Activated T-cell treated with anti-CD3 and anti-CD28 coated beads, Interleukin-2, amount 50 U/mL, for 24 hours (primary cell): ENCODE data around the gene USP30.
"Not testable (repeated sequence)": the region's sequence is repeated elsewhere in the genome, so short reads cannot be mapped to it uniquely, and the experiment has no call there.

Experiments used
- DNase-seq: peaks from one replicate; pipeline ENCODE4 v3.0.0-alpha.2; 2020
- H3K27ac Mint-ChIP-seq: 2 replicates; pipeline ENCODE4 v1.8.0; 2020; ENCODE audit warnings: mild to moderate bottlenecking, mixed read lengths
- H3K27me3 Mint-ChIP-seq: 2 replicates; pipeline ENCODE4 v1.8.0; 2020; ENCODE audit warnings: mixed read lengths
- H3K36me3 Mint-ChIP-seq: 2 replicates; pipeline ENCODE4 v1.8.0; 2020; ENCODE audit warnings: low read depth, mixed read lengths
- H3K4me1 Mint-ChIP-seq: 2 replicates; pipeline ENCODE4 v1.8.0; 2020; ENCODE audit warnings: low read depth, mixed read lengths
- H3K4me3 Mint-ChIP-seq: 2 replicates; pipeline ENCODE4 v1.8.0; 2020; ENCODE audit warnings: mild to moderate bottlenecking, moderate library complexity, mixed read lengths
- H3K9me3 Mint-ChIP-seq: 2 replicates; pipeline ENCODE4 v1.8.0; 2020; ENCODE audit warnings: mixed read lengths

Gene USP30, protein sequence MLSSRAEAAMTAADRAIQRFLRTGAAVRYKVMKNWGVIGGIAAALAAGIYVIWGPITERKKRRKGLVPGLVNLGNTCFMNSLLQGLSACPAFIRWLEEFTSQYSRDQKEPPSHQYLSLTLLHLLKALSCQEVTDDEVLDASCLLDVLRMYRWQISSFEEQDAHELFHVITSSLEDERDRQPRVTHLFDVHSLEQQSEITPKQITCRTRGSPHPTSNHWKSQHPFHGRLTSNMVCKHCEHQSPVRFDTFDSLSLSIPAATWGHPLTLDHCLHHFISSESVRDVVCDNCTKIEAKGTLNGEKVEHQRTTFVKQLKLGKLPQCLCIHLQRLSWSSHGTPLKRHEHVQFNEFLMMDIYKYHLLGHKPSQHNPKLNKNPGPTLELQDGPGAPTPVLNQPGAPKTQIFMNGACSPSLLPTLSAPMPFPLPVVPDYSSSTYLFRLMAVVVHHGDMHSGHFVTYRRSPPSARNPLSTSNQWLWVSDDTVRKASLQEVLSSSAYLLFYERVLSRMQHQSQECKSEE

DNA sequence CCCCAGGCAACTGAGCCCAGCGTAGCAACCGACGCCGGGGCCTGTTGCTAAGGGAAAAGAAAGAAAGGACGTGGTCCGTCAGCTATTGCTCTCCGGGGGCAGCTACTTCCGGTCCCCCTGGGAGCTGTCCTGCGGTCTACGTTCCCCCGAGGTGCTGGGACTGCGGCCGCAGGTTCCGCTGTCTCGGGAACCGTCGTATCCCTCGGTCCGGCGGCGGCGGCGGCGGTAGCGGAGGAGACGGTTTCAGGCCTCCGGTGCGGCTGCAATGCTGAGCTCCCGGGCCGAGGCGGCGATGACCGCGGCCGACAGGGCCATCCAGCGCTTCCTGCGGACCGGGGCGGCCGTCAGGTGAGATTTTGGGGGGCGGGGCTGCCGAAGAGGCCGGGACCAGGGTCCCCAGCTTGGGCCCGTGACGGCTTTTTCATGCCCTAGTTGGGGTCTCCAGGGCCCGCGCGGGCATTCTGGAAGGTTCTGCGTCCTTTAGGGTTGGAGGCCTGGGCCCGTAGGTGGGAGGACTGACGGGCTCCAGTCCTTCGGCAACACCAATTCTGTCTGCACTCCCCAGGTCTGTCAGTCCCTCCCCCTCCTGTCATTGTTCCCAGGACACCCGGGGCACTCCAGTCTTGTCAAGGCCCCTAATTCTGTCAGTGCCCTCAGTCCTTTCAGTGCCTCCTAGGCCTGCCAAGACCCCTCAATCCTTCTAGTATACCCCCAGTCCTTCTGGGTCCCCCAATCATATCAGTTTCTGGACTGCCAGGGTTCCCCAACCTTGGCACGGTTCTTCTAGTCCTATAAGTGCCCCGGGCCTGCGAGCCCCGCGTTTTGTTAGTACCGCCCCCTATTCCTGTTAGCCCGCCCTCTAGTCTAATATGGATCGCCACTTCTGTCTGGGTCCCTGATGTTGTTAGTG, at the start of gene USP30:
Gene USP30, plus strand, starts transcription at position 163 of the 910 bp plus-strand sequence. Its CDS starts 103 bp downstream, at position 266.
- Mint-ChIP-seq H3K36me3 (peaks cover 23% of the 10 kb centered on the region), H3K9me3 (no peaks in the 10 kb centered on the region), H3K27me3 (no peaks in the 10 kb centered on the region), H3K4me1 (peaks cover 23% of the 10 kb centered on the region), H3K4me3 (peak within 1 kb of the TSS; percentile 83), H3K27ac (peak within 1 kb of the TSS; percentile 96)
- peak; percentile 90 for DNase-seq

DNA sequence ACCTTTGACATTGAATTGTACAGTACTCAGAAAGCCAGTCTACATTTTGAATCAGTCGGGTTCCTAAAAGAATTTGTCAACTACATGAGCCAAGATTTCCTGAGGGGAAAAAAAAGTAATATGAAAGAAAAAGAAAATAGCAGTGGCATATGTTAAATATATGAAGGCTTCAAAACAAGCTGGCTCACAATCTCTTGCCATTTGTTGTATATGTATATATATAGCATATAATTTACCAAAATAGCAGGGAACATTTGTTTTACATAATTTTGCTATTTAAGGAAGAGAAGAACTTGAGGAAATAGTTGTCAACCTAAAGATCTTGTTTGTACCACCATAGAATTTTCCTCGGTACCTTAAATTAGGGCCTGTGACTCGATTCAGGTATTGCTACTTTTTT, 48.4 kb upstream of the USP30 start:
- H3K4me1 Mint-ChIP-seq: no peaks in the 10 kb centered on the region
- H3K36me3 Mint-ChIP-seq: no peaks in the 10 kb centered on the region
- no peaks in the 10 kb centered on the region for H3K9me3 Mint-ChIP-seq
- DNase-seq: no peak
- H3K4me3 Mint-ChIP-seq: no peak overlapping the region
- H3K27me3 Mint-ChIP-seq: peaks cover 14% of the 10 kb centered on the region
- no peak overlapping the region for H3K27ac Mint-ChIP-seq

- Mint-ChIP-seq H3K27ac (no peak overlapping the region), H3K9me3 (no peaks in the 10 kb centered on the region), H3K4me1 (no peaks in the 10 kb centered on the region), H3K4me3 (no peak overlapping the region), H3K36me3 (no peaks in the 10 kb centered on the region), H3K27me3 (peaks cover 35% of the 10 kb centered on the region)
- DNase-seq: no peak
Observed at GRCh38 chr12:109009766-109010165, 42.6 kb upstream of the USP30 start.

GRCh38 chr12:109010259-109010658, 42.1 kb upstream of the USP30 start:
- Mint-ChIP-seq H3K4me3 (no peak overlapping the region), H3K4me1 (no peaks in the 10 kb centered on the region), H3K27ac (no peak overlapping the region), H3K27me3 (peaks cover 35% of the 10 kb centered on the region), H3K36me3 (no peaks in the 10 kb centered on the region), H3K9me3 (no peaks in the 10 kb centered on the region)
- DNase-seq: no peak

GRCh38 chr12:109014984-109015765, 37.2 kb upstream of the USP30 start:
- Mint-ChIP-seq H3K4me3 (no peak overlapping the region), H3K27me3 (peaks cover 47% of the 10 kb centered on the region), H3K4me1 (no peaks in the 10 kb centered on the region)

GRCh38 chr12:109016016-109016415, 36.4 kb upstream of the USP30 start:
- Mint-ChIP-seq H3K27me3 (peaks cover 55% of the 10 kb centered on the region), H3K27ac (no peak overlapping the region), H3K9me3 (no peaks in the 10 kb centered on the region), H3K4me1 (peaks cover 4% of the 10 kb centered on the region), H3K36me3 (no peaks in the 10 kb centered on the region), H3K4me3 (no peak overlapping the region)
- no peak for DNase-seq

More at GRCh38 chr12:109014984-109015765, 37.2 kb upstream of the USP30 start:
- Mint-ChIP-seq H3K36me3 (no peaks in the 10 kb centered on the region), H3K9me3 (no peaks in the 10 kb centered on the region), H3K27ac (no peak overlapping the region)
- DNase-seq: no peak

- Mint-ChIP-seq H3K4me1 (peaks cover 4% of the 10 kb centered on the region), H3K36me3 (no peaks in the 10 kb centered on the region), H3K27ac (no peak overlapping the region), H3K9me3 (no peaks in the 10 kb centered on the region), H3K27me3 (peaks cover 55% of the 10 kb centered on the region), H3K4me3 (no peak overlapping the region)
- no peak for DNase-seq
Observed at GRCh38 chr12:109016978-109017377, 35.4 kb upstream of the USP30 start.

GRCh38 chr12:109018296-109018695, 34.1 kb upstream of the USP30 start:
- Mint-ChIP-seq H3K9me3 (no peaks in the 10 kb centered on the region), H3K27me3 (peaks cover 58% of the 10 kb centered on the region), H3K36me3 (no peaks in the 10 kb centered on the region), H3K4me1 (peaks cover 4% of the 10 kb centered on the region), H3K4me3 (no peak overlapping the region), H3K27ac (no peak overlapping the region)
- no peak for DNase-seq

GRCh38 chr12:109020146-109020795, 32.1 kb upstream of the USP30 start:
- Mint-ChIP-seq H3K36me3 (no peaks in the 10 kb centered on the region), H3K4me3 (no peak overlapping the region), H3K27ac (no peak overlapping the region), H3K9me3 (no peaks in the 10 kb centered on the region), H3K4me1 (peaks cover 4% of the 10 kb centered on the region), H3K27me3 (peaks cover 46% of the 10 kb centered on the region)
- DNase-seq: no peak

- Mint-ChIP-seq H3K9me3 (no peaks in the 10 kb centered on the region), H3K27me3 (peaks cover 44% of the 10 kb centered on the region), H3K4me1 (peaks cover 4% of the 10 kb centered on the region), H3K4me3 (no peak within 1 kb of the TSS), H3K36me3 (no peaks in the 10 kb centered on the region), H3K27ac (no peak within 1 kb of the TSS)
- DNase-seq: peak; percentile 49
Observed at GRCh38 chr12:109020796-109021380, 31.5 kb upstream of the USP30 start, which contains the start of gene SVOP. Gene SVOP (minus strand): TSS chr12:109021068. CDS start chr12:109020868, 200 bp downstream.

GRCh38 chr12:109027767-109028166, 24.6 kb upstream of the USP30 start:
- H3K27ac Mint-ChIP-seq: no peak overlapping the region

DNA sequence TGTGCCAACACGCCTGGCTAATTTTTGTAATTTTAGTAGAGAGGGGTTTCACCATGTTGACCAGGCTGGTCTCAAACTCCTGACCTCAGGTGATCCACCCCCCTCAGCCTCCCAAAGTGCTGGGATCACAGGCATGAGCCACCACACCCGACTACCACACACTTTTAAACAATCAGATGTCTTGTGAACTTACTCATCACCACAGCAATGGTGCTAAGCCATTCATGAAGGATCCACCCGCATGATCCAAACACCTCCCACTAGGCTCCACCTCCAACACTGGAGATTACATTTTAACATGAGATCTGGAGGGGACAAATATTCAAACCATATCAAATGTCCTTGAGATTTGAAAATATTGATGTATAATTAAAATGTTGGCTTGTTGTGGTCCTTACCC, 23.8 kb upstream of the USP30 start:
- not testable (repeated sequence) for H3K27me3 Mint-ChIP-seq, H3K27ac Mint-ChIP-seq, H3K9me3 Mint-ChIP-seq, H3K4me1 Mint-ChIP-seq, H3K4me3 Mint-ChIP-seq, DNase-seq, H3K36me3 Mint-ChIP-seq

More at GRCh38 chr12:109027767-109028166, 24.6 kb upstream of the USP30 start:
- no peak for DNase-seq
- Mint-ChIP-seq H3K4me3 (no peak overlapping the region), H3K4me1 (no peaks in the 10 kb centered on the region), H3K36me3 (no peaks in the 10 kb centered on the region), H3K9me3 (no peaks in the 10 kb centered on the region), H3K27me3 (peaks cover 11% of the 10 kb centered on the region)

GRCh38 chr12:109029411-109029810, 23.0 kb upstream of the USP30 start:
- H3K4me3 Mint-ChIP-seq: no peak overlapping the region
- H3K27me3 Mint-ChIP-seq: peaks cover 9% of the 10 kb centered on the region
- no peaks in the 10 kb centered on the region for H3K4me1 Mint-ChIP-seq
- no peak for DNase-seq
- no peaks in the 10 kb centered on the region for H3K9me3 Mint-ChIP-seq
- no peak overlapping the region for H3K27ac Mint-ChIP-seq
- no peaks in the 10 kb centered on the region for H3K36me3 Mint-ChIP-seq
